Measurements from ENCODE around the gene NTN4.
"Not testable (repeated sequence)": the region's sequence is repeated elsewhere in the genome, so short reads cannot be mapped to it uniquely, and the experiment has no call there.

Gene NTN4

GRCh38 chr12:95746062-95746461 lies 44.5 kb downstream of the NTN4 start:
- DNase-seq, result not testable (repeated sequence)

GRCh38 chr12:95742586-95742985 lies 48.0 kb downstream of the NTN4 start:
- no peak for DNase-seq

GRCh38 chr12:95741635-95742034 lies 48.9 kb downstream of the NTN4 start:
- no peak for DNase-seq

GRCh38 chr12:95740751-95741150 lies 49.8 kb downstream of the NTN4 start:
- DNase-seq, result no peak

GRCh38 chr12:95739561-95740313 lies 50.8 kb downstream of the NTN4 start:
- no peak for DNase-seq

GRCh38 chr12:95738024-95738611 lies 52.4 kb downstream of the NTN4 start:
- no peak for DNase-seq

GRCh38 chr12:95736631-95737030 lies 53.9 kb downstream of the NTN4 start:
- DNase-seq, result no peak

- DNase-seq, result not testable (repeated sequence)
These were observed 54.8 kb downstream of the NTN4 start for GRCh38 chr12:95735728-95736127.

GRCh38 chr12:95733141-95733825 lies 57.3 kb downstream of the NTN4 start:
- no peak for DNase-seq

- no peak for DNase-seq
These were observed 59.0 kb downstream of the NTN4 start for GRCh38 chr12:95731519-95731958.

GRCh38 chr12:95730457-95730856 lies 60.1 kb downstream of the NTN4 start:
- DNase-seq, result no peak

- DNase-seq, result no peak
These were observed 63.7 kb downstream of the NTN4 start for GRCh38 chr12:95726903-95727302.

- DNase-seq, result no peak
These were observed 65.8 kb downstream of the NTN4 start for GRCh38 chr12:95724767-95725166.

GRCh38 chr12:95723693-95724384 lies 66.7 kb downstream of the NTN4 start:
- DNase-seq, result no peak

- no peak for DNase-seq
These were observed 69.2 kb downstream of the NTN4 start for GRCh38 chr12:95721320-95721719.

GRCh38 chr12:95720146-95720545 lies 70.4 kb downstream of the NTN4 start:
- no peak for DNase-seq

- DNase-seq, result no peak
These were observed 71.8 kb downstream of the NTN4 start for GRCh38 chr12:95718772-95719171.

GRCh38 chr12:95718006-95718431 lies 72.5 kb downstream of the NTN4 start:
- DNase-seq, result no peak

- DNase-seq, result no peak
These were observed 73.1 kb downstream of the NTN4 start for GRCh38 chr12:95717316-95717928.

GRCh38 chr12:95715177-95715576 lies 75.4 kb downstream of the NTN4 start:
- no peak for DNase-seq

- DNase-seq, result no peak
These were observed 78.3 kb downstream of the NTN4 start for GRCh38 chr12:95712269-95712668.

GRCh38 chr12:95710386-95710785 lies 80.2 kb downstream of the NTN4 start:
- DNase-seq, result no peak

GRCh38 chr12:95709152-95709551 lies 81.4 kb downstream of the NTN4 start:
- no peak for DNase-seq
